GM19239 (cell line): ENCODE results near the gene DLG2.
"Not testable (repeated sequence)": the region's sequence is repeated elsewhere in the genome, so short reads cannot be mapped to it uniquely, and the experiment has no call there.

ENCODE experiments used
- DNase-seq: peaks from one replicate; pipeline ENCODE4 v3.0.0; 2011; ENCODE audit warnings: low spot score; ENCODE audit not compliant: insufficient read length
- FAIRE-seq: peaks from 2 replicates; lab custom pipeline; 2011; peaks lifted over from hg19 to GRCh38; lab: Jason Lieb, UNC

DLG2 gene

DNA sequence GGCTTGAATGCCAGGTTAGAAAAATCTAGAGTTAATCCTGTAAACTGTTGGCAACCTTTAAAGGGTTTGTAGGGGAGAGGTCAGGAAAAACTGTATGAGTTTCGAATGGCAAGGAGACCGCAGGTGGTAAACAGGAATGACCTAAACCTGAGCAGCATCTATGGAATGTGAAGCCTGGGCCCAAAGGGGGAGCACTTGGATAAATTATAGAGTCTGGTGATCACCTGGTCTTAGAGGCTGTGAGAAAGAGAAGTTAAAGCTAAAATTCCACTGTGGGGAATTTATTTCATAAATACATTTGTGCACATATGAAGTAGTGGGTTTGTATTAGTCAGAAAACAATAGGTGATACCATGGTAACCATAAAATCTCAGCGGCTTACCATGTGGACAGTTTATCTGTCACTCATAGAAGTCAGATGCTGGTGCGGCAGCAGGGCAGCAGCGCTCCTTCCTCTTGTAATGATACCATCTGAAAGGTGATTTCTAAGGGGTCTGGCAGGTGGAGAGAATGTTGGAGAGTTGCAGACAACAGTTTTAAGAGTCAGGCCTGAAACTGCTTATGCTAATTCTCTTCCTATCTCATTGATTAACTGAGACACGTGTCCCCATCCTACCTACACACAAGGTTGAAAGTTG lies 1236.6 kb downstream of the DLG2 start:
- FAIRE-seq, result no peak
- no peak for DNase-seq

DNA sequence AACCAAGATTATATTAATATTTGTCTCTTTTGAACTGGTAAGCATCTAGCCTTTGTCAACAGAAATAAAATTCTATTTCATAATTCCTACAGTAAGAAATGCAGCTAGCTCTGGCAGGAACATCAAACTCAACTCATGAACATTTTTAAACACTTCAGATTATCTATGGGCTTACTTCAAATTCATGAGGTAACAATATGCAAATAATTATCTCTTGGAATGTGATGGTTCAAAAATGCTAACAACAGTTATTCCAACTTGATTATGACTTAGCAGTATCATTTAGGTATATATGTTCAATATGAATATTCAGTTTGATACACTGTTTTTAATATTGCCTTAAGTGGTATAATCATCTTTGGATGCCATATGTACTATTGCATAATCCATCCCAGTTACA lies 1237.4 kb downstream of the DLG2 start:
- no peak for FAIRE-seq
- DNase-seq, result no peak

DNA sequence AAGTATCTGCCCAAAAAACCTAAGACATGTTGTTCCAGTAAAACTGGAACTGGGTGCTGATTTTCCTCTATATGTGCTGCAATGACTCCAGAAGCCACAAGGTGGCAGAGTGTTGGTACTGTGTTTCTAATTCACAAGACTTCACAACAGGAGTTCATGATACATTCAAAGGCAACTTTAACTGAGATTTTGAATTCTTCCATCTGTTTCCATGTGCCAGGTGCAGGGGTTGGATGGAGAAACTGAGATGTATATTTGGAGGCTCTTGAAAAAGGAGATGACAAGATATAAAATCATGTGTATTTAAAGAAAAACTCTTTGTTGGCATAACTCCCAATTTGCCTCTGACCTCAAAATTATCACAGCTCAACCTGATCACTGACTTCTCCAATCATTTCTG lies 1242.4 kb downstream of the DLG2 start:
- FAIRE-seq (peak; percentile 69), DNase-seq (peak; percentile 2)

DNA sequence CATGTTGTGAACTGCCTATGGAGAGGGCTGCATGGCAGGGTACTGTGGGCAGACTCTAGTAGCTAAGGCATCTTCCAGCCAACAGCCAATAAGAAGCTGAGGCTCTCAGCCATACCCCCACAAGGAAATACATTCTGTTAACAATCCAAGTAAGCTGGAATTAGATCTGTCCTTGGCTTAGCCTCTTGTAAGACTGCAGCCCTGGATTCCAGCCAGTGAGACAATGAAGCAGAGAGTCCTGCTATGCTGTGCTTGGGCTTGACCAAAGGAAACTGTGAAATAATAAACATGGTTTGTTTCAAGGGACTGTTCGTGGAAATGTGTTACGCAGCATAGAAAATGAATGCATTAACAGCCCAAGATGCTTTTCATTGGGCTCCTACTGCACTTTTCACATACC lies 1243.6 kb downstream of the DLG2 start:
- DNase-seq (no peak), FAIRE-seq (no peak)

DNA sequence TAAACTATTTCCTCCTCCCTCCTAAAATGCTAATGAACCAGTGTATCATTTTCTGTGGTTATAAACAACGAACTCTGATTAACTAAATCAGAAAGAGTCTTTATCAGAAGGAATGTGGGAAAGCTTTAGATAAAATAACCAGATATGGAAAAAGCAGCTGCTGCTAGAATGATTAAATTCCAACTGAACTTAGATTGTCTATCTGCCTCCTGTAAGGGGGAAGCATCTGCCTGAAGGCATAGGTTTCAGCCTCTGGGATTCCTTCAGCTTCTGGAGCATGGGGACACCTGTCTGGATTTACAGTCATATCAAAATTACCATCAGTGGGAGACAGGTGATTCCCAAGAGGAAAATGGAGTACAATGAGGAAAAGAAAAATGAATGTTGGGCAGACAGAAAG lies 1245.5 kb downstream of the DLG2 start:
- no peak for FAIRE-seq
- no peak for DNase-seq

DNA sequence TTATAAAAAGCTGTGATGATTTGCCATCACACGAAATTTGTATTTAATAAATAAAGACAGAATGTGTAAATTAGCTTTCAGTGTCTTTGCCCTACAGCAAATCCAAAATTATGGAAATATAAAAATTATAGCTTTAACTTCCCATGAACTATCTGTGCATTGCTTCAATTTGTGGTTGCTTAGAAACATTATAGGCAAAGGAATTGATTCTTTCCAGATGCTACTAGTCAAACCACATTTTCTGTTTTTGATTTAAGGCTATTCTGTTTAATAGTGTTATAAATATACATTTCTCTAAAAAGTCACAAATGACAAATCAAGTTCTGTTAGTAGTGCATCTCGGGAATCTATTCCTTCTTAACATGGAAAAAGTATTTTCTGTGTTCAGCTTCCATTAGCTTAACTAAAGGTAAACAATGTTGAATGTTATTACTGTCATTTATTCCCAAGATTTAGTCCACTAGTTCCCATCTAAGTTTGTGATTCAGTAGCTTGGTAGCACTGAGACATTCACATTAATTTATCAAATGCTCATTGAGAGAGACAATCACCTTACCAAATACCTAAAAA lies 1254.7 kb downstream of the DLG2 start:
- DNase-seq, result no peak
- FAIRE-seq, result no peak

DNA sequence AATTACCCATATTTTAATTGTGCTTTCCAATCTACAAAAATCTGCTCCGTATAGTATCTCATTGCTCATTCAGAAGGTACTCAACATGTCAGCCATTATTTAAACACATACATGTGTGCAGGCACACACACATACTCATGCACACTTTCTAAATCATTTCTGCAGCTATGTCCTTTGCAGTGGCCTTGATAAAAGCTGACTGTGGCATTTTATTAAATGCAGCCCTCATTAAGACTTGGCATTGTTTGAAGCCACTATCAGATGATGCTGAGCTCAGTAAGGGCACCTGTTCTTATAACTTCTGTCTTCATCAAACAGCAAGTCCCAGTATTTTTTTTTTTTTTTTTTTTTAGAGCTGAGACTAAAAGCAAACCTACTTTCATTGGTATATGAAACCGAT lies 1269.1 kb downstream of the DLG2 start:
- no peak for FAIRE-seq

DNA sequence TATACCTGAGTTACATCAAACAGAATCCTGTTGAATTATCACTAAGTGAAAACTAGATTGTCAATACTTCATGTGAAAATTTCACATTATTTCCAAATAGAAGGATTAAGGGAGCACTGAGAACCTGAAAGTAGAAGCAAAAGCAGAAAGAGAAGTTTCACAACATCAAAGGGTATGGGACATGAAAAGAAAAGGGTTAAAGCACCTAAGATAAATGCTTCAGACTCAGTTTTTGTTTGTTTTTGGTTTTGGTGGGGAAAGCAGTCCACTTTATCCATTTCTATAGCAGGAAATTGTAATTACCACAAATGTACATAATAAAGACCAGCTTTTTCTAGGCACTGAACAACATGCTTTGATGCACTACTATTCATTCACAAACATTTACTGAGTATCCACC lies 1271.2 kb downstream of the DLG2 start:
- FAIRE-seq (no peak), DNase-seq (no peak)

More for the DNA sequence above, 1269.1 kb downstream of the DLG2 start:
- no peak for DNase-seq

DNA sequence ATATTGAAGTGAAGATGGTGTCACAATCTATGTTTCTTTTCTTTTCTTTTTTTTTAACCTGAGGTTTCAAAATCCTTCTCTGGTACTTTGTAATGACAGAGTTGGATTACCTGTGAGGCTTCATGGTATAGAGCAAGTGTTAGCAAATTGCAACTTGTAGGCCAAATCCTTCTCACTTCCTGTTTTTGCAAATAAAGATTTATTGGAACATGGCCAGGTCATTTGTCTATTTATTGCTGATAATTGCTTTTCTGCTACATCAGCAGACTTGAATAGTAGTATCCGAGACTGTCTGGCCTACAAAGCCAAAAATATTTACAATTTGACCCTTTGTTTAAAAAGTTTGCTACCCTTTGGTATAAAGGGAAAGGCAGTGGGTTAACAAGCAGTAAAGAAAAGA lies 1281.5 kb downstream of the DLG2 start:
- FAIRE-seq (no peak), DNase-seq (no peak)

DNA sequence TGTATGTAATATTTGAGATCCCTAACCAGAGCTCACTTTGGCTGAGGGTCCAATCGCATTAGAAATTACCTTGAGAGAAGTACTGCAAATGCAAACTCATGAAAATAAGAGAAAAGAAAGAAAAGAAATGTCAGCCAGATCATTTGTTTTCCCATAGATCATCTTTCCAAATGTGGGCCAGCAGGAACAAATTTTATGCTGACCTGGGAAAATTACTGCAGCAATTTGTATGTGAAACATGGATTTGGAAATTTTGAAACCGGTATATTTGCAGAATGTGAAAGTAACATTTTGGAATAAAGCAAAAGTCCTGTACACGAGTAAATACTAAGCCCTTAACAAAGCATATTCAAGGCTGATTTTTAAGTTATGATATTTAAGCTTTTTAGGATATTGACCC lies 1282.1 kb downstream of the DLG2 start:
- no peak for DNase-seq
- FAIRE-seq, result no peak

DNA sequence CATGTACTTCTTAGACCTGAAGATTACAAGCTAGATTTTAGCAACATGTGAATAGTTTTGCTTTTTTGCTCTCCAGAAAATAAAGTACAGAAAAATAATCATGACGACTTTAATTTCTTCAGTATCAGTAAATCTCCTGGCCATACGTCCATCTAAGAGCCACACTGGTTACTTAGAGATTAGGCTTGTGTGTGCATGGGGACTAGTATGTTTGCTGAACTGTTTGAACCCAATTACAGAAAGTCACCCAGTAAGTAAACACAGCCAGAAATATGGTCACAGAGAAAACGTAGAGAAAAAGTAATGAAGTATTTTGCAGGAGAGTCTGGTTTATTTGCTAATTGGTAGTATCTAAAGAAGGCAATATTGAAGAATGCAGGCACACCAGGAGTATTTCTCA lies 1287.3 kb downstream of the DLG2 start:
- no peak for FAIRE-seq
- no peak for DNase-seq

DNA sequence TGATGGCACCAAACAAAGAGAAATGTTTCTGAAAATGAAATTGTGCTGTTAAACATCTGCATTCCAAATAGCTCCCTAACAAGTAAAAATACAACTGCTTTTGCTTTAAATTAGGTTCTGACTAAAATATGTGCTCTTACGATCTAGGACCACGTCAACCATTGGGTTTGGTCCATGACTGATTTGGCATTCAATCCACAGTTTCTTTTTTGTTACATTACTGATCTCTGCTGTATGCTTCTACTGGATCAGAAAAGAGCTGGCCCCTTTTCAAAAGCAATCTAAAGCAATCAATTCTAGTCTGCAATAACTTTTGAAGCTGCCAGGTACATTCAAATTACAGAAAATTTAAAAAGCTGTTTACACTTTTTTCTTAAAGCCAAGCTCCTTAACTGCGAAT lies 1293.9 kb downstream of the DLG2 start:
- no peak for DNase-seq
- FAIRE-seq, result no peak

DNA sequence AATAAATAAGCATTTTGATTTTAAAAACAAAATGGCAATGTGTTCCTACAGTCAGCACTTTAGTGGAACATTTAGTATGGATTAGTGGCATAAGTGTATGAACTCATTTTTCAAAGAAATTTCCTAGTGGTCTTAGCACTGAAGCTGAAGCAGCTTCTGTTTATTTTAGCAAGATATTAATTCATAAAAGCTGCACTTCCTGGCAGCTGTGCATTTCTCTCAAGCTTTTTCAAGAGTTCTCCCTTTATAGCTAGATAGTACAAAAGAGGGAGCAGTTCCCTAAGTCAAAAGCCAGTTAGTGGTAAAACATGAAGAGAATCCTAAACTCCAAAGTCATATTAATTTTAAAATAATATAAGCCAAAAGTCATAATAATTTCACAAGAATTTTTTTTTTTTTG lies 1304.9 kb downstream of the DLG2 start:
- FAIRE-seq (no peak), DNase-seq (no peak)

DNA sequence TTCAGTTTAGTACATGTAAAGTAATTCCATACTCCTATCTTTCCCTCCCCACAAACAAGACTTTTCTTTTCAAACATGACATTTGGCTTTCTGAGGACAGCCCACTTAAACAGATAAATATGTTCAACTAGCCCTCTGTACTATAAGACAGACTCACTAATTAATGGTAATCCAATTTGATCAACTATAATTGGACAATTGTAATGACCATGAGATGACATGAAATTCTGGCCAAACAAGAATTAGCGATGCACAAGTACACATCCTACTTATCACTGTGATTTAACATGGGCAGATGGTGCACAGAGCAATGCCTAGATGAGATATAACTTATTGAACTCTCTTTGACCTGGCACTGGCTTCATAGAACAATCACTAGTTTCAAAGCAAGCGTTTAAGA lies 1307.3 kb downstream of the DLG2 start:
- DNase-seq (no peak), FAIRE-seq (no peak)

DNA sequence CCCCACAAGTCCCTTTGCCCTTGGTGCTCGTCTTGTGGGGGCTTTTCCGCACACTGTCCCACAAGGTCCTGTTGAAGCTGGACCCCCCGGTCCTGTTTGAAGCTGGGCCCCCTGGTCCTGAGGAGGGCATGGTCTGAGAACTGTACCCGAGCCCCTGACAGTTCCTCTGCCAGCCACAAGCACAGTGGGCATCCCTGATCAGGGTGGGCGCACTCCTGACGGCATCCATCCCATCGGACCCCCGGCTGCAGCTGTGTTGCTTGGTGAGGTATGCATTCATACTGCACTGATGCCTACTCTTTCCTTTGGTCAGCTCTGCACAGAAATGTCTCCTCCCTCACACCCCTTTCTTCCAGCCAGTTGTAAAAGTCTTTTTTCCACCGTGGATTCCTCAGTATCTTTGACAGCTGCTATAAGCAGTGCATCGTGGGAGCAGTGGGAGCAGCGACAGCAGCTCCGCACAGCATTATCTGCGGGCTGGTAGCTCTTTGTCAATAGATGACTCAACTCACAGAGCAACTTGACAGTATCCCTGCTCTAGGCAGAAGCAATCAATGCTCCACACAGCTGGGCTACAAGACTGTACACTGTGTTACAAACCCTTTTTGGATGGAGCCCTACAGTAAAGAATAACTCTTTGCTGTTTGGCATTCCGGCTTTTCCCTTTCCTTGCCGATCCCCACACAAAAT lies 1310.1 kb downstream of the DLG2 start:
- DNase-seq, result no peak

DNA sequence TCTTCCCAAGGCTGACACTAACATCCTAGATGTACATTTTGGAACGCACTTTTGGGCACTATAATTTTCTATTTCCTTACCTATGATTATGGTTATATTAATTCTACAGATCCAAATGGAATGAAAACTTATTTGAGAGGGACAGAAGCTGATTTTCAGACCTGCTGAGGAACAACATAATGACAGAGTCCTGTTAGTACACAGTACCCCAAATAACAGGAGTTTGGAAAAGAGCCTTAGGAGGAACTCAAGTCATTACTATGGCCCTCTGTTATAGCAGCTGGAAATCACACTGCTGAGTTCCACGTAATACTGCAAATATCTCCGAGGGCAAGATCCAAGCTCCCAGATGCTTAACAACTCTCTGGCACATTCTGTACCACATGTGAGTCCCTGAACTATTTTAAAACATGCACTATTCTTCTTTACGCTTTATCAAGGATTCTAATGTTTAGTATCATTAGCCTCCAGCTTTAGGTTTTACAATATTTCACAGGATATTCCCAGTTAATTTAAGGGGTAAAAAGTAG lies 1313.2 kb downstream of the DLG2 start:
- DNase-seq (no peak), FAIRE-seq (no peak)

More for the DNA sequence above, 1310.1 kb downstream of the DLG2 start:
- no peak for FAIRE-seq

DNA sequence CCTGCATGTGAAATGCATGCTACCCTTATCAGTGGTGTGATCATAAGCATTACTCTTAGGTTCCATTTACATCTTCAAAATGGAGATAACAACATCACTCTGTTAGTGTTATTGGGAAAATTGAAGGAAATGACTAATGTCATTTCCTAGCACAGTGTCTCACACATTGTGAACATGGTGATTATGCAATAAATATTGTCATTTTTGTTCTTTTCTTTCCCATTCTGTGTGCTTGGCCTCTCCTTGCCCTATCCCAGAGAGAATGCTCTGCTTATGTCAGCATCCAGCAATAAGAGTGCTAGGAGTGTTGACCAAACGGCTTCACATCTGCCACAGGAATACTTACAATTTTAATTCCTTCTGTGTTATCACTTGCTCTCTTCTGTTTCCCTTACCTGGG lies 1316.9 kb downstream of the DLG2 start:
- no peak for FAIRE-seq
- no peak for DNase-seq

DNA sequence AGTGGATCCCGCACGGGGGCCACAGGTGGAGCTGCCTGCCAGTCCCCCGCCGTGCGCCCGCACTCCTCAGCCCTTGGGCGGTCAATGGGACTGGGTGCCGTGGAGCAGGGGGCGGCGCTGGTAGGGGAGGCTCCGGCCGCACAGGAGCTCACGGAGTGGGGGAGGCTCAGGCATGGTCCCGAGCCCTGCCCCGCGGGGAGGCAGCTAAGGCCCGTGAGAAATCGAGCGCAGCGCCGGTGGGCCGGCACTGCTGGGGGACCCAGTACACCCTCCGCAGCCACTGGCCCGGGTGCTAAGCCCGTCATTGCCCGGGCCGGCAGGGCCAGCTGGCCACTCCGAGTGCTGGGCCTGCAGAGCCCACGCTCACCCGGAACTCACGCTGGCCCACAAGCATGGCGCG lies 1318.7 kb downstream of the DLG2 start:
- not testable (repeated sequence) for DNase-seq, FAIRE-seq

DNA sequence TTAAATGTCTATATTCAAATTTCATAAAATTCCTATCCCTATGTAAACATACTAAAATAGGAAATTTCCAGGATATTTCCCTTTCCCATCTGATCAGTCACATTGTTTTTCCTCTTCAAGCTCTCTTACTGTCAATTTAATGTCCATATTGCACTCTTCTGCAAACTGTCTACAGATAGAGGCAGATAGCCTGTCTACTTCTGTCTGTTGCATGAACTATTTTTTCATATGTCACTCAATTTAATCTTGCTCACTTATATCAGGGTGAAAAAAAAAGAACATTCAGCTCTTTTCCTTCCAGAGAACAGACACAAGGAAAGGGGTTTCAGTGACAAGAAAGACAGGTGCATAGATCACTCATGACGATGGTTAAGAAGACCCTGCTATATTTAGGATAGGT lies 1327.1 kb downstream of the DLG2 start:
- FAIRE-seq (no peak), DNase-seq (no peak)

DNA sequence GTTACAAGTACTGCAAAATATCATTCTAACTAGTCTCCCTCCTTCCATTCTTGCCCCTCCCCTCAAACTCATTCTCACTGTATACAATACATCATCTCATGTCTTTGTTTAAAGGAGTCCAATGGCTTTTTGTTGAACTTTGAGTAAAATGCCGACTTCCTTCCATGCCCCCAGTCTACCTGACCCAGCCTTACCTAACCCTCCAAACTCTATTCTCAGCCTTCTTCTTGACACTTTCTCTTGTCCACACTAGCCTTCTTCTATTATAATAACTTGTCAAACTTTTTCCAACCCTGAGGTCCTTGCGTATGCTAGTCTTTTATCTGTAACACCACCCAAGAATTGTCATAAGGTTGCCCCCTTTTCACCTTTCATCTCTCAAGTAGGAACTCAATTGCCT lies 1329.6 kb downstream of the DLG2 start:
- FAIRE-seq (no peak), DNase-seq (no peak)

DNA sequence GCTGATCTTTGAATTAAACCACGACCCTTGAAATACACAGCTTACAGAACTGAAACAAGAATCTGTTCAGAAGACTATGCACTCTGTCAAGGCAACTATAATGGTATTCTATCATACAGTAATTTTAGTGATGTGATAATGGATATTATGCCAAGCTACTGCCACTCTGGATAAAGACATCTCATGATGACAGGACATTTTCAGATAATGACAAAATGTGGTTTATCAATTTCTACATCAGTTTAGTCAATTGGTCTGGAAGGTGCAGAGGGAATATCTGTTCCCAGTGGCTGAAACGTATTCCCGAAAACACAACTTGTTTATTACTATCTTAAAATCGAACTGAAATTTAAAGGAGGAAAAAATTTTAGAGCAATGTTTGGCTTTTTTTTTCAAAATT lies 1331.3 kb downstream of the DLG2 start:
- FAIRE-seq (no peak), DNase-seq (no peak)

DNA sequence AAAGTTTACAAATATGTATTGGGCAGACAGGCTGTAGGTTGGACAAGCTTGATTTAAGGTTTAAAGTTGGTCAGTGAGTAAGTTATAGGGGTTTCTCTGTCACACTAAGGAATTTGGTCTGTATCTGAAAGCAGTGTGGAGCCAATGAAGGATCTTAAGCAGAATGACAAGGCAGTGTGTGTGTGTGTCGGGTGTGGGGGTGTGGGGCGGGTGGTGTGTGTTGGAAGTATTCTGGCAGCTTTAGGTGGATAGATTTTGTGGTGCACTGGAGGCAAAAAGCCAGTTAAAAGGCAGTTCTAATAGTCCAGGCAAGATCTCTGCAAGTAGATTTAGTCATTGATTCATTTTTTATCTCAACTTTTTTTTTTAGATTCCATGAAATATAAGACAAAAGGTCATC lies 1334.2 kb downstream of the DLG2 start:
- DNase-seq, result no peak
- no peak for FAIRE-seq
